ENCODE data around the gene HBA2. TPM values are rescaled to one million over a fixed set of nuclear protein-coding genes. Genes with fewer than 3 reads are reported as not detected.
"Not testable (repeated sequence)": the region's sequence is repeated elsewhere in the genome, so short reads cannot be mapped to it uniquely, and the experiment has no call there.

Gene HBA2
- total and polyA plus RNA-seq, 7 donors, result 11.9 to 1,244 (median 24.9) TPM

DNA sequence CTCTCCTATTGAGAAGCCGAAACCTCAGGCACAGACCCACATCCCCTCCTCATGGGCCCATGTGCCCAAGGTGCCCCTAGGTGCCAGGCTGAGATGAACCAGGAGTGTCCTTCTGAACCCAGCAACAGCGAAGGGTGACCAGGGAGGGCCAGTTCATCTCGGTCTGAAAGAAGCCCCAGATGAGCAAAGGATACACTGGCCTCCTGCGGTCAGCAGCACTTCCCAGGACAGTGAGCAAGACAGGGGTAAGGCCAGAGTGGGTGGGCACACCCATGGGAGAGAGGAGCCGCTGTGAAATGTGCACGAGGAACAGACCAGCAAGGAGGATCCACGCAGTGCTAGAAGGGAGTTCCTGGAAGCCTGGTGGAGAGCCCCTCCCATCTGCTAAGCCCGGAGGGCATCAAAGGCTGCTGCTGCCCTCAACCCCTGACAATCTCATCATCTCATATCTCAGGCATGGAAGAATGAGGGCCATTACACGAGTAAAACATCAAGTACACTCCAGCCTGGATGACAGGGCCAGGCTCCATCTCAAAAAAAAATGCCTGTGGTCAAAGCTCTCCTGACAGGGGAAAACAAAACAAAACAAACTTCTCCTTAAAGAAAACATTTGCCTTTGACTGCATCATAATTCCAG is 23.5 kb upstream of the HBA2 start:
- no peak for DNase-seq
- no peaks in the 10 kb centered on the region for H3K9me3 ChIP-seq
- TF ChIP-seq, protein P1, sequence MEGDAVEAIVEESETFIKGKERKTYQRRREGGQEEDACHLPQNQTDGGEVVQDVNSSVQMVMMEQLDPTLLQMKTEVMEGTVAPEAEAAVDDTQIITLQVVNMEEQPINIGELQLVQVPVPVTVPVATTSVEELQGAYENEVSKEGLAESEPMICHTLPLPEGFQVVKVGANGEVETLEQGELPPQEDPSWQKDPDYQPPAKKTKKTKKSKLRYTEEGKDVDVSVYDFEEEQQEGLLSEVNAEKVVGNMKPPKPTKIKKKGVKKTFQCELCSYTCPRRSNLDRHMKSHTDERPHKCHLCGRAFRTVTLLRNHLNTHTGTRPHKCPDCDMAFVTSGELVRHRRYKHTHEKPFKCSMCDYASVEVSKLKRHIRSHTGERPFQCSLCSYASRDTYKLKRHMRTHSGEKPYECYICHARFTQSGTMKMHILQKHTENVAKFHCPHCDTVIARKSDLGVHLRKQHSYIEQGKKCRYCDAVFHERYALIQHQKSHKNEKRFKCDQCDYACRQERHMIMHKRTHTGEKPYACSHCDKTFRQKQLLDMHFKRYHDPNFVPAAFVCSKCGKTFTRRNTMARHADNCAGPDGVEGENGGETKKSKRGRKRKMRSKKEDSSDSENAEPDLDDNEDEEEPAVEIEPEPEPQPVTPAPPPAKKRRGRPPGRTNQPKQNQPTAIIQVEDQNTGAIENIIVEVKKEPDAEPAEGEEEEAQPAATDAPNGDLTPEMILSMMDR (IDR thresholded peaks at IDR 0.05), result no peak
- H3K4me1 ChIP-seq, result no peaks in the 10 kb centered on the region
- H3K36me3 ChIP-seq (ENCODE audit: insufficient read depth in 1 of 2, low read depth in 1 of 2), result no peaks in the 10 kb centered on the region
- no peak overlapping the region for H3K27ac ChIP-seq
- intact Hi-C loops (cut with DNase I), result no loop called here
- H3K4me3 ChIP-seq, result no peak overlapping the region
- ATAC-seq, result no peak
- peaks cover 0 to 31% (median 3%) of the 10 kb centered on the region in 3 donors for H3K27me3 ChIP-seq (ENCODE audit: insufficient read depth in 3 of 3, low read length in 2 of 3)
- WGBS, 3 donors, result 42 to 45% (median 44%) methylated on average over 9 of the region's 9 CpGs

DNA sequence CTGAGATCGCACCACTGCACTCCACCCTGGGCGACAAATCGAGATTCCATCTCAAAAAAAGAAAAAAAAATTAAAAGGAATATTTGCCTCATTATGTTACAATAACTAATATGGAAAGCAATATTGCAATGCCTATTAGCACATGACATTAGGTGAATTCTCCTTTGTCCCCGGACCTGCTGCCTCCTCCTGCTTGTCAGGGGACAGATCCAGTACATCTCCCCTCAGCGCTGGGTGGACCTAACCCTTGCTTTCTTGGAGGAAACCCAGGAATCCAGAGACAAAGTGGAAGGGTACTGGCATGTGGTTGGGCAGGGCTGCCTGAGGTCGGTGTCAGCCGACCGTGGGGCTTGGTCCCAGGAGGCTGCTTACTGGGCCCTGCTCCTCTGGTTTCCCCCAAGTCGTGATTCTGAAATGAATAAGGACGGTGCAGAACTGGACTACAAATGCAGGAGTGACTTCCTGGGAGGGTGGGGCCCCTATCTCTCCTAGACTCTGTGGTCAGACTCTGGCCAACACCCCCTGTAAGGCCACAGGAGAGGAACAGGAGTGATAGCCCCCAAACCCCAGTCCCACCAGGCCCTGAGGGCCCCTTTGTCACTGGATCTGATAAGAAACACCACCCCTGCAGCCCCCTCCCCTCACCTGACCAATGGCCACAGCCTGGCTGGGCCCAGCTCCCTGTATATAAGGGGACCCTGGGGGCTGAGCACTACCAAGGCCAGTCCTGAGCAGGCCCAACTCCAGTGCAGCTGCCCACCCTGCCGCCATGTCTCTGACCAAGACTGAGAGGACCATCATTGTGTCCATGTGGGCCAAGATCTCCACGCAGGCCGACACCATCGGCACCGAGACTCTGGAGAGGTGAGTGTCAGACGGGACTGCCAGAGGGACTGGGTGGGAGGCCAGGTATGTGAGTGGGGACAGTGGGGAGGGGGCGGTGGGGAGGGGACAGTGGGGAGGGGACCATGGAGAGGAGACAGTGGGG is 20.2 kb upstream of the HBA2 start, which contains the start of gene HBZ:
Gene HBZ (plus strand): TSS at position 504 of the 988 bp plus-strand sequence. CDS start 266 bp downstream, at position 770.
- intact Hi-C loops (cut with DNase I), result no loop called here
- Histone ChIP-seq H3K27me3 (ENCODE audit: insufficient read depth in 3 of 3, low read length in 2 of 3) (peaks cover 0 to 49% (median 9%) of the 10 kb centered on the region in 3 donors), H3K27ac (no peak within 1 kb of the TSS), H3K4me3 (no peak within 1 kb of the TSS), H3K4me1 (peaks cover 7% of the 10 kb centered on the region), H3K36me3 (ENCODE audit: insufficient read depth in 1 of 2, low read depth in 1 of 2) (no peaks in the 10 kb centered on the region), H3K9me3 (no peaks in the 10 kb centered on the region)
- 67 to 81% (median 70%) methylated on average over 17 of the region's 17 CpGs for WGBS, 3 donors
- DNase-seq (no peak), ATAC-seq (peak in 1 of 4 donors; percentile 25)
- TF ChIP-seq, protein P1 (IDR thresholded peaks at IDR 0.05), result no peak

DNA sequence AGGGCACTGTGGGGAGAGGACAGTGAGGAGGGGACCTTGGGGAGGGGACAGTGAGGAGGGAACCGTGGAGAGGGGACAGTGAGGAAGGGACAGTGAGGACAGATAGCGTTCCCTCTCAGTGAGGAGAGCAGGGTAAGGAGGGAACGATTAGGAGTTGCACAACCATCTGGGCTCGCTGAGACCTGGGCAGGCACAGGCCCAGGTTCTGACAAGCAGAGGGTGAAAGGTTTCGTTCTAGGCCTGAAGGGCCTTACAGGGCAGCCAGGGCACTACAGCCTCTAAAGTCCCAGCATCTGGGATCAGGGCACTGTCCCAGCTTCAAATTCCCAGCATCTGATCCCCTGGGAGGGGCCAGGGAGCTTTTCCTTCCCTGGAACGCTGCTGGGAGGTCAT is 19.6 kb upstream of the HBA2 start:
- H3K36me3 ChIP-seq (ENCODE audit: insufficient read depth in 1 of 2, low read depth in 1 of 2); H3K27ac ChIP-seq; H3K4me3 ChIP-seq; intact Hi-C loops (cut with DNase I); H3K9me3 ChIP-seq; DNase-seq; H3K4me1 ChIP-seq: not testable (repeated sequence)
- ATAC-seq, result peak in 1 of 4 donors; percentile 29
- peaks cover 0 to 54% (median 9%) of the 10 kb centered on the region in 3 donors for H3K27me3 ChIP-seq (ENCODE audit: insufficient read depth in 3 of 3, low read length in 2 of 3)
- 36 to 58% (median 53%) methylated on average over 3 to 4 of the region's 6 CpGs for WGBS, 3 donors

DNA sequence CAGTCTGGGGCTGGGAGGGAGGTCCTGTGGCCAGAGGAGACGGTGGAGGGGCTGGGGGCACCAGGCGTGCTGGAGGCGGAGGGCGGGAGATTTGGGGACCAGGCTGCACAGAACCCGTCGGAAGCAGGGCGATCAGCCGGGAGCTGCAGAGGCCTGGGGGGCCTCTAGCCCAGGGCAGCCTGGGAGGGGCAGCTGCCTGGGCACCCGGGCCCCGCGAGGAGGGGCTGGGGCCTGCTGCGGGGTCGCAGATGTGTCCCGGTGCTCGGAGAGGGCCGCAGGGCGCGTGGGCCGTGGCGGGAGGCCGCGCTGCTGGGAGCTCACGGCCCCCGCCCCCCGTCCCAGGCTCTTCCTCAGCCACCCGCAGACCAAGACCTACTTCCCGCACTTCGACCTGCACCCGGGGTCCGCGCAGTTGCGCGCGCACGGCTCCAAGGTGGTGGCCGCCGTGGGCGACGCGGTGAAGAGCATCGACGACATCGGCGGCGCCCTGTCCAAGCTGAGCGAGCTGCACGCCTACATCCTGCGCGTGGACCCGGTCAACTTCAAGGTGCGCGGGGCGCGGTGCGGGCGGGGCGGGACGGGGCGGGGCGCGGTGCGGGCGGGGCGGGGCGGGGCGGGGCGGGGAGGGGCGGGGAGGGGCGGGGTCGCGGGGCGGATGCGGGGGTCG is 19.0 kb upstream of the HBA2 start:
- intact Hi-C loops (cut with DNase I), result not testable (repeated sequence)

DNA sequence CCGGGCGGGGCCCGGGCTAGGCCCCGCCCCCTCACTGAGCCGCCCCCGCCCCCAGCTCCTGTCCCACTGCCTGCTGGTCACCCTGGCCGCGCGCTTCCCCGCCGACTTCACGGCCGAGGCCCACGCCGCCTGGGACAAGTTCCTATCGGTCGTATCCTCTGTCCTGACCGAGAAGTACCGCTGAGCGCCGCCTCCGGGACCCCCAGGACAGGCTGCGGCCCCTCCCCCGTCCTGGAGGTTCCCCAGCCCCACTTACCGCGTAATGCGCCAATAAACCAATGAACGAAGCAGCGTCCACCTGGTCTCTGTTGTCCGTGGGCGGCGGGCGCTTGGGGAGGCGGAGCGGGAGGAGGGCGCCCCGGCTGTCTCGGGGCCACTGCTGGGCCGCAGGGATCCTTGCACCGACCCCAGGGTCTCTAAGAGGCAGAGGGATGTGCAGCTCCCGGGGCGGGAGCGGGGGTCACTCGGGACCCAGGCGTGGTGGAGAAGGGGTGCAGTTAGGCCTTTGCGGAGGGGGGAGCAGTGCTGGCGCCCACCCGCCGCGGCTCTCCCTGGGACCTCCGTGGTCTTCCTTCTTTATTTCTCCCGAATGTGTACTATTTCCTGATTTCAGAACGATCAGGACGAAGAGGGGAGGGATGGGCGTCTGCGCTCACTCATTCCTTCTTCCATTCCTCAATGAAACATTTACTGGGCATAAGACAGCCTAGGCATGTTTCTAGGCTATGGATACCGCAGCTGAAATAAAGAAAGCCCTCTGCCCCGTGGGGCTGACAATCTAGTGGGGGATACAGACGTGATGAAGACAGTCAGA is 18.3 kb upstream of the HBA2 start:
- TF ChIP-seq, protein P1 (IDR thresholded peaks at IDR 0.05), result no peak
- ATAC-seq (peak in 3 of 4 donors; percentile 43 to 72 (median 57)), DNase-seq (no peak)
- no peaks in the 10 kb centered on the region for H3K36me3 ChIP-seq (ENCODE audit: insufficient read depth in 1 of 2, low read depth in 1 of 2)
- 1% methylated on average over 48 to 55 of the region's 59 CpGs for WGBS, 3 donors
- no peak overlapping the region for H3K27ac ChIP-seq
- peak overlapping the region; percentile 63 for H3K4me3 ChIP-seq
- no peaks in the 10 kb centered on the region for H3K9me3 ChIP-seq
- H3K4me1 ChIP-seq, result peaks cover 7% of the 10 kb centered on the region
- intact Hi-C loops (cut with DNase I), result no loop called here
- peaks cover 0 to 52% (median 7%) of the 10 kb centered on the region in 3 donors for H3K27me3 ChIP-seq (ENCODE audit: insufficient read depth in 3 of 3, low read length in 2 of 3)

More for the DNA sequence above, 19.0 kb upstream of the HBA2 start:
- not testable (repeated sequence) for H3K27ac ChIP-seq; H3K4me1 ChIP-seq; H3K4me3 ChIP-seq; DNase-seq; H3K36me3 ChIP-seq (ENCODE audit: insufficient read depth in 1 of 2, low read depth in 1 of 2); H3K9me3 ChIP-seq
- peaks cover 0 to 54% (median 9%) of the 10 kb centered on the region in 3 donors for H3K27me3 ChIP-seq (ENCODE audit: insufficient read depth in 3 of 3, low read length in 2 of 3)
- no CpG with 5 or more reads among the region's 74 CpGs for WGBS, 3 donors
- peak in 2 of 4 donors; percentile 27 to 38 for ATAC-seq
